HG03378 (cell line): Measurements from ENCODE around the gene BTG2.
"Not testable (repeated sequence)": the region's sequence is repeated elsewhere in the genome, so short reads cannot be mapped to it uniquely, and the experiment has no call there.

Experiments
- ATAC-seq: cut with Tn5 transposase; IDR thresholded peaks from one replicate; pipeline ENCODE4 v1.9.1; 2021; ENCODE audit warnings: mild to moderate bottlenecking, moderate library complexity; ENCODE audit not compliant: unreplicated experiment

Gene BTG2, protein sequence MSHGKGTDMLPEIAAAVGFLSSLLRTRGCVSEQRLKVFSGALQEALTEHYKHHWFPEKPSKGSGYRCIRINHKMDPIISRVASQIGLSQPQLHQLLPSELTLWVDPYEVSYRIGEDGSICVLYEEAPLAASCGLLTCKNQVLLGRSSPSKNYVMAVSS

DNA sequence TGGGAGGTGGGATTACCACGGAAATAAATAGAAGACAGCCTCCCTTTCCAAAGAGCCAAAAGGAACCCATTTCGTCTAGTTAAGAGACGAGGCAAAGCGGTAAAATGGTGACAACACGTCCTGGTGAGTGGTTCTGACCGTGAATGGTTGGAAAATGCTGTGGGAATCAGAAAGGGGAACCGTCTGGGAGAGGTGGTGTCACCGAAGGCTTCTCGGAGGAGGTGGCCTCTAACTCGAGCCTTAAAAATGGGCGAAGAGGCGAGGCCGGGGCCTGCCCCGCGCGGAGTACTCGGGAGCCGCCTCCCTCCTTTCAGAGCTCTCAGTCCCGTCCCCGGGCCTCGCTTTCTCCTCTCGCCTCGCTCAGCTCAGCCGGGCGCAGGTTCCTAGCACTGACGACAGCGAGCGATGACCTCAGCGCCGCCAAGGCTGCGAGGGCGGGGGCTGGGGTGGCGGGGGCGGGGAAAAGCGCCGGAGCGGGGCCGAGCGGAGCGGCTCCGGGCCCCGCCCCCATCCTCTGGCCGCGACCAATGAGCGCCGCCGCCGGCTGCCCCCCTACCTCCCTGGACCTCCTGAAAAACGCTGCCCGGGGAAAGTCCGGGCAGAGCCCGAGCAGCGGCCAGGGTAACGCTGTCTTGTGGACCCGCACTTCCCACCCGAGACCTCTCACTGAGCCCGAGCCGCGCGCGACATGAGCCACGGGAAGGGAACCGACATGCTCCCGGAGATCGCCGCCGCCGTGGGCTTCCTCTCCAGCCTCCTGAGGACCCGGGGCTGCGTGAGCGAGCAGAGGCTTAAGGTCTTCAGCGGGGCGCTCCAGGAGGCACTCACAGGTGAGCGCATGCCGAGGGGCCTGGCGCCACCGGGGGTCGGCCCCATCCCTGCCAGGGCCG is at the start of gene BTG2:
TSS of gene BTG2 (plus strand) at position 601 of the 890 bp plus-strand sequence. CDS start at position 689, 88 bp downstream.
- ATAC-seq, result peak; percentile 42

DNA sequence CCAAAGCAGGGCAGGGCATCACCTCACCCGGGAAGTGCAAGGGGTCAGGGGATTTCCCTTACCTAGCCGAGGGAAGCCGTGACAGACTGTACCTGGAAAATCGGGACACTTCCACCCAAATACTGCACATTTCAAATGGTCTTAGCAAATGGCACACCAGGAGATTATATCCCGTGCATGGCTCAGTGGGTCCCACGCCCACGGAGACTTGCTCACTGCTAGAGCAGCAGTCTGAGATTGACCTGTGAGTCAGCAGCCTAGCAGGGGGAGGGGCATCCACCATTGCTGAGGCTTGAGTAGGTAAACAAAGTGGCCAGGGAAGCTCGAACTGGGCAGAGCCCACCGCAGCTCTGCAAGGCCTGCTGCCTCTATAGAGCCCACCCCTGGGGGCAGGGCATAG is 48.7 kb upstream of the BTG2 start:
- not testable (repeated sequence) for ATAC-seq

DNA sequence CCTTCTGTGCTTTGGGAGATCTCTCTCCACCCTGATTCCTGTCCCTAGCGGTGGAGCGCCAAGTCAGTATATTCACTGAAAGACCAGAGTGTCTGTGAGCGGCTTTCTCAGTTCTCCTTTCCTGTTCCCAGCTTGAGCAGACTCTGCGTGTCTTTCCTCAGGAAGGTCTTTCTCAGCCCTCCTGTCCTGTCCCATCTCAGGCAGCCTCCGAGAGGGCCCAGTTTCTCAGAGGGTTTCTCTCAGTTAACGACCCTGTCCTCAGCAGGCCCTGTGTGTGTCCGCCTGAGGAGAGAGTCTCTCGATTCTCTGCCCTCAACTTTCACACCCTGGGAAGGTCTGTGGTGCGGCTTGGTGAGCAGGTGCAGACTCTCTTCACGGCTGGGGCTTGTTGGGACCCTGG is 41.8 kb upstream of the BTG2 start:
- no peak for ATAC-seq

DNA sequence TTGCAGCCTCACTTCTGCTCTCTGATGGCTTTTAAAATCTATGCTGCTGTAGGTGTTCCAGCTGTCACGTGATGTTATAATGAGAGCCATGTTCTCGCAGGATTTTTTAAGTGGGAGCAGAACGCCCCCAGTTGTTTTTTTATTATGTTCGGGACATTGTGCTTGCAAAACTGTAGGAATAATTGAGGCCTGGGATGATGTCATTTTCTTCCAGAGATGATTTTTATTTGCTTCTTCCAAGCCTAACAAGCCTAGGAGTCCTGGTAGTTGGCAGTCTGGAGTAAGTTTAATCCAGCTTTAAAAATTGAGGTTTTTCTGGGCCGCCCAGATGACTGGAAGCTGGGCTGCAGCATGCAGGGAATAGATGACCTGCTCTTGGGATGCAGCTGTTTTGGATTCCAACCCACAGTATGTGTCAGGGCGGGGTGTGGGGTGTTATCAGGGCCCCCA is 41.2 kb upstream of the BTG2 start:
- no peak for ATAC-seq

DNA sequence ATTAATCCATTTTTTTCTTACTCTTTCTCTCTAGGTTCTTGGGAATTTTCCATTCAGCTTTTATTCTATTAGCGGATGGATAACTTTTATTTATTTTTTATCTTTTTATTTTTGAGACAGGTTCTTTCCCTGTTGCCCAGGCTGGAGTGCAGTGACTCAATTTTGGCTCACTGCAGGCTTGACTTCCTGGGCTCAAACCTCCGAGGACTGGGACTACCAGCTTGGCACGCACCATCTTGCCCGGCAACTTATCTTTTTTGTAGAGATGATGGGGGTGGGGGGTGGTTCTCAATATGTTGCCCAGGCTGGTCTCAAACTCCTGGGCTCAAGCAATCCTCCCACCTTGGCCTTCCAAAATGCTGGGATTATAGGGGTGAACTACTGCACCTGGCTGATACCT is 39.8 kb upstream of the BTG2 start:
- ATAC-seq, result no peak

DNA sequence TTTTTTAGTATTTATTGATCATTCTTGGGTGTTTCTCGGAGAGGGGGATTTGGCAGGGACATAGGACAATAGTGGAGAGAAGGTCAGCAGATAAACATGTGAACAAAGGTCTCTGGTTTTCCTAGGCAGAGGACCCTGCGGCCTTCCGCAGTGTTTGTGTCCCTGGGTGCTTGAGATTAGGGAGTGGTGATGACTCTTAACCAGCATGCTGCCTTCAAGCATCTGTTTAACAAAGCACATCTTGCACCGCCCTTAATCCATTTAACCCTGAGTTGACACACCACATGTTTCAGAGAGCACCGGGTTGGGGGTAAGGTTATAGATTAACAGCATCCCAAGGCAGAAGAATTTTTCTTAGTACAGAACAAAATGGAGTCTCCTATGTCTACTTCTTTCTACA is 39.2 kb upstream of the BTG2 start:
- ATAC-seq, result not testable (repeated sequence)

DNA sequence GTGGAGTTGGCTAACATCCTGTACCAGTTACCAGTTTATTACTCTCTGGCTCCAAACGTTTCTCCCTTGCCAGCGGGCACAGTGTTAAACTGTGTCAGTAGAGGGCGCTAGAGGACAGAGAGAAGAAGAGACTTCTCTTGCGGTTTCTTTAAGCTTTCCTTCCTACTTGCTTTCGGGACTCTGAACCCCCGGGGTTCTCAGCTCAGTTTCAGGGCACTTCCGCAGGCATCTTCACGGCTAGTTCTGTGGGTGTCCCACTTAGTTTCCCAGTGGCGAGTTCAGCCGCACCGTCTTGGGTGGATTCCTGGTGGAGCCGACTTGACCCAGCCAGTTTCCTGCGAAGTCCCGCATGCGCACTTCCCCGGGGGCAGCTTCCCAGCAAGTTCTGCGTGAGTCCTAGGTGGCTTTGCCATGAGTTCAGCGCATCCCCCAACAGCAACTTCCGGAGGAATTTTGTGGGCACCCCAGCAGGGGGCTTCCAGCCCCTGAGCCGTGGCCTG is 37.9 kb upstream of the BTG2 start:
- peak; percentile 58 for ATAC-seq

DNA sequence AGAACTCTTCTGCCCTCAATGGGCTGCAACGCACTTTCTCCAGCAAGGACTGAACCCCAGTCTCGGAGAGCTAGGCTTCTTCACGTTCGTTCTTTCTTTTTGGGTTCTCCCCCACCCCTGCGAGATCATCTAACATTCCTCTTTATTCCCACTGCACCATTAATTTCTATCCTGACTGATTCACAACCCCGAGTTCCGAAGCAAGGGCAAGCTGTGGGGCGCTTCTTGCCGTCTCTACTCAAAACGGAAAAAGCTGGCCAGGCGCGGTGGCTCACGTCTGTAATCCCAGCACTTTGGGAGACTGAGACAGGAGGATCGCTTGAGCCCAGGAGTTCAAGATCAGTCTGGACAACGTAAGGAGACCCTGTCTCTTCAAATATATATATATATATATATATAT is 37.4 kb upstream of the BTG2 start:
- ATAC-seq, result no peak

DNA sequence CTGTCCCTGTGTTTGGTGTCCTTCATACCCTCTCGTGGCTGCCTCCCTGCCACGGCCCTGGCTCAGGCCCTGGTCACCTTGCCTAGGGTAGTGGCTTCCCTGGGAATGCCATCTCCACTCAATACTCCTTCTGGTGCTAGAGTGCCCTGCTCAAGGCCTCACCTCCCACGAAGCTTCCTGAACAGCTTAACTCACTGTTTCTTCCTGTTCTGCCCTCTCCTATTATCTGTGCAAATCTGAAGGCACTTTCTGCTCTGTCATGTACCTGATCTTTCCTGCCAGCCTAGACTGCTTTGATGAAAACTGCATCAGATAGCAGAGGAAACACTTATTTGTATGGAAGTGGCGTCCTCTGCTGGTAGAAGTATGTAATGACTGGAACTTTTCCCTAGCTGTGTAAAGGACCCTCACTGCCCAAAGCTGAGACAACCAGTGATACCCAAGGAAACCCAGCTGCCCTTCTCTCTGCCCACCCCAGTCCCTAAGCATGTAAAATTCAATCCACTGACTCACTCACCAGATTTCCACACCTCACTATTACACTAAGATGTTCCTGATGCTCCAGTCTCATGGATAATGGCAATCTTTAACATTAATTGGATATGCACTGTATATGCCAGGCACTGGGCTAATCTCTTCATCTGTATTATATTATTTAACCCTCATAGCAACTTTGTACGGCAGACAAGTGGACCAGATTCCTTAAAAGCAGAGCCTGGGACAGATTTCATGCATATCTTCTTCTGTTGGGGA is 36.2 kb upstream of the BTG2 start:
- no peak for ATAC-seq

DNA sequence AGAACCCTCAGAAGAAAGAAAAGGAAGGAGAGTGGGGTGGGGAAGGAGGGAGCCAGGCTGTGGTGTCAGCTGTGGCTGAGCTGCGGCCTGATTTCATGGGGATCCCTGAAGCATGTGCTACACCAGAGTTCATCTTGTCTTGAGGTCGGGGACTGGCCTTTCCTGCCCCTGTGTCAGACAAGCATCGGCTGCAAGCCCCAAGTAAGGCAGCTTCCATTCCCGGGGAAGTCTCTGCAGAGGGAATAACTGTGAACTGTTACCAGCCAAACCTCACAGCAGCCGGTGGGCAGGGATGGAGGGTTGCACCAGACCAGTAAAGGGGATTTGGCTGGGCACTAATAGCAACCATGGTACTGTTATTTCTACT is 35.7 kb upstream of the BTG2 start:
- no peak for ATAC-seq

DNA sequence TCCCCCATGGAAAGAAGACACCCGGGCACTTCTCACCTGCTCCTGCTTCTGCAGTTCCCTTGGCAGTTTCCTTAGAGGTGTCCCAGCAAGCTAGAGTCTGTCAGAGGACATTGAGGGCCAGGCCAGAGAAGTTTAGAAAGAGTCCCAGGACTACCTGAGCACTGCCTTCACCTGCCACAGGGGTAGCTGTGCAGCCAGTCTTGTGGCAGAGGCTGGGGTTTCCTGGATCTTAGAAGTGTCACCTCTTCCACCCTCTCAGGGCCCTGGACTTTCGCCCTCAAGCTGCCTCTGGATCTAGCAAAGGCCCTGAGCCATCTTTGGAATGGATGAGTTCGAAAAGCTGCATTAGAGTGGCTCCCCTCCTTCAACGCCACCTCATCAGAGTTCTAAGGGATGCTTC is 34.9 kb upstream of the BTG2 start:
- no peak for ATAC-seq

DNA sequence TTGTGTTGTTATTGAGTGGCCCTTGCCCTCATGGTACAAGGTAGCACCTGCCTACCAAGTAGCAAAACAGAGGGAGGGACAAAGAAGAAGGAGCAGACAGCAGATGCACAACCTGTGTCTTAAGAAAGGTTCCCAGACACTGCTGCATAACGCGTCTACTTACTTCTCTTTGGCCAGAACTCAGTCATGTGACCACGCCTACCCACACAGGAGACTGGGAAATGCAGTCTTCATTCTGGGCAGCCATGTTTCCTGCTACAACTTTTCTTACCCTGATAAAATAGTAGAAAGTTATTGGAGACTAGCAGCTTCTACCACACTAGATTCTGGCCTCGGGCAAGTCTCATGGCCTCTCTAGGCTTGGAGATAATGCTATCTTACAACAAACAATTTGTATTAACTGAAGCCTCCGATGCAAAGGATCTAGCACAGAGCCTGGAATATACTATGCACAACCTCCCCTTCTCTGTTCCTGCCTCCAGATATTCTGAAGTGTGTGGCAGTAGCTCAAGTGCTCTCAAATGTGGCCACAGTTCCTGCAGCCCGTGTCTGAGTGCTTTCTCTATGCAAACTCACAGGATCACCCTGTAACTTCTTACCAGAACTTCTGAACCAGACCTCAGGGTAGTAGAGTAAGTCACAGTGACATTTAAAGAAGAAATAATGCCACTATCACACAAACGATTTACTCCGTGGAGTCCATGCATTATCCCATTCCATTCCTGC is 34.1 kb upstream of the BTG2 start:
- ATAC-seq, result peak; percentile 27

DNA sequence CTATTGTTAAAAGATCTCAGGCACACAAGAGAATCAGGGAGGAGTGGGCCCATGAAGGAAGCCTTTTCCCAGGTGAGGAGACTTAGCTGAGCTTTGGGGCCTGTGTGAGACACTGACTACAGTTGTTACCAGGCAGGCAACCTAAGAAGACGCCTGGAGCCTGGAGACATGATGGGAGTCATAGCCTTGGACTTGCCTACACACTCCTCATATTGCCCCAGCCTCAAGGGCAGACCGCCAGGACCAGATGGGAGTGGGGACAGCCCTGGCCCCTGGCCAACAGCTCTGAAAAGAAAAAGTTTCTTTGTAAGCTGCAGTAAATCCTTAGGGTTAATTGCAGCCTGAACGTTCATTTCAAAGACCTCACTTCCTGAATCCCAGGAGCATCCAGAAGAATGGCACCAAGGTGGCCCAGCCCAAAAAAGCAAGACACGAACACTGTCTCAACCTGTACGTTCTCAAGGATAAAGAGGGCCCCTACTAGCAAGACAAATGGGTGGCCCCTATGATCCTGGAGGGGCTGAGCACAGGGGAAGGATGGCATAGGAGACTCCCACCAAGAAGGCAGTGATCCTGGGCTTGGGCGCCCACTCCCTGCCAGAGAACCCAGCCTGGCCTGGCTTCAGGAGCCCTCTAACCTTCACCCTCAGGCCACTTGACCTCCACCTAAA is 33.2 kb upstream of the BTG2 start:
- ATAC-seq, result no peak

DNA sequence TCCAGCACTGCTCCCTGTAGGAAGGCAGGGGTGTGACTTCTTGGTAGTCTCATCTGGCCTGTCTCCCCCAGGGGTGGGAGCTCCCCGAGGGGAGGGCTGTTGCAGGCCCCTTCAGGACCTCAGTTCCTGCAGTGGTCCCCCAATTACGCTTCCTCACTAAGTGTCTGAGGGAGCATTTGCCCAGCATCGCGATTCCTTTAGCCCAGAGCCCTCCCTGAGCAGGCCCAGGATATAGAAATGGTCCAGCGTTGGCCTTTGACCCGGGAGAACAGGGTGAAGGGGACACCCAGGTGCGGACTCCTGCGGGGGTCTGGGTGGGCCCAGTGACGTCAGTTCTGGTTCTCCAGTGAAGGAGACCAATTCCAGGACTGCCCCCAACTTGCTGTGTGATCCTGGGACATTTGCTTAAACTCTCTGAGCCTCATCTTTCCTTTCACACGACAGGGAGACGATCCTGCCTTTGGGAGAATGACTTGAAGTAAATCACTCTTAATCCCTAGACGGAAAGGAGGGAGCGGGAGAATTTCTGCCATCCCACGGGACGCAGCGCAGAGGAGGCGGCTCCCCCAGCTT is 32.6 kb upstream of the BTG2 start:
- no peak for ATAC-seq

DNA sequence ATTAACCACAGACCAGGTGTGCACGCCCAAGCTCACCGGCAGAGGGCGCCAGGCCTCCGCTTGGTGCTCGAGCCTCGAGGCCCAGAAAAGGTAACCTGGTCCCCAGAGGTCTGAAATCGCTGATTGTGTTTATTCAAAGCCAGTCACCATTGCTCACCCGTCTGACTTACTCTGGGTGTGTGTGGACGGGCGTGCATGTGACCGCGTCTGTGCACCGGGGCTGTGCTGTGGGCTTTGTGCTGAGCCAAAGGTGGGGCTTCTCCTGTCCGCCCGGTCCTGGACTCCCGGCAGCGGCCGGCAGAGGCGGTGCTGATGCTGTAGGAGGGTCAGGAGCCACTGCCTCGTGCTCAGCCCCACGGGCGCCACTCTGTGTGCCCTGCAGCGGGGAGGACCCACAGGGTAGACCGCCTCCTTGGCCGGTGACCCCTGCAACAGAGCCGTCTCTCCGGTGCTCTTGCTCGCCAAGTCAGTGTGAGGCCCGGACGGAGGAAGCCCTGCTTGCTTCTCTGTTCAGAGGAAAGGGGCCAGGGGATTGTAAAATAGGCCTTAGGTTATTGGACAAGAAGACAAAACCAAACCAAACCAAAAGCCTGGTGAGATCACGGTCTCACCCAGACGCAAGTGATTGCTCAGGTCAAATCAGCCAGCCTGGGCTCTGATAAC is 32.0 kb upstream of the BTG2 start:
- ATAC-seq, result peak; percentile 57

DNA sequence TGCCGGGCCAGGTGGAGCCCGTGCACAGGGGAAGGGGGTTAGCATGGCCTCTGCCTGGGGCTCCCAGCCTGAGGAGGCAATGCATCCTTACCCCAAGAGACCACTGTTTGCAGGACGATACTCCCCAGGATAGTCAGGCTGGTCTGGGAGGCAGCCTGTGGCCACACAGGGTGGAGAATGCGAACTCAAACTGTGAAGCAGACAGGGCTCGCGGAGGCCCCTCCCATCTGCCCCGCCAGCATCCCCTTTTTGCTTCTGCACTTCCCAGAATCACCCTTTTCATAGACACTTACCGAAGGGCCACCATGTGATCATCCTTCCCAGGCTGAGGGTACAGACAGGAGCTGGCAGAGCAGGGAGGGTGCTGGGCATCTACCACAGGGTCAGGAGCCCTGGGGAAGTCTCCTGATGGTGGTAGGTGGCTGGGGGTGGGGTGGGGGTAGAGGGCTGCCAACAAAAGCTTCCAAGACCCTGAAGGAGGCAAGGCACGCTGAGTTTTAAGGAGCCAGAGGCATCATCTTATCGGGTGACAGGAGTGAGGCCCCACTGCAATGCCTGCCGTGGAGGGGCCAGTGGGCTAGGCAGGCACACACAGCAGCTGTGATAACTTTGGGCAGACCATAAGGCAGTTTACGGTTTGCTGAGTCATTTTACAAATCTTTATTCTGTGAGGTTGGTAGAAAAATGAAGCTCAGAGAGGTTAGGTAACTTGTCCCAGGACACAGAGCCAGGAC is 31.3 kb upstream of the BTG2 start:
- no peak for ATAC-seq

DNA sequence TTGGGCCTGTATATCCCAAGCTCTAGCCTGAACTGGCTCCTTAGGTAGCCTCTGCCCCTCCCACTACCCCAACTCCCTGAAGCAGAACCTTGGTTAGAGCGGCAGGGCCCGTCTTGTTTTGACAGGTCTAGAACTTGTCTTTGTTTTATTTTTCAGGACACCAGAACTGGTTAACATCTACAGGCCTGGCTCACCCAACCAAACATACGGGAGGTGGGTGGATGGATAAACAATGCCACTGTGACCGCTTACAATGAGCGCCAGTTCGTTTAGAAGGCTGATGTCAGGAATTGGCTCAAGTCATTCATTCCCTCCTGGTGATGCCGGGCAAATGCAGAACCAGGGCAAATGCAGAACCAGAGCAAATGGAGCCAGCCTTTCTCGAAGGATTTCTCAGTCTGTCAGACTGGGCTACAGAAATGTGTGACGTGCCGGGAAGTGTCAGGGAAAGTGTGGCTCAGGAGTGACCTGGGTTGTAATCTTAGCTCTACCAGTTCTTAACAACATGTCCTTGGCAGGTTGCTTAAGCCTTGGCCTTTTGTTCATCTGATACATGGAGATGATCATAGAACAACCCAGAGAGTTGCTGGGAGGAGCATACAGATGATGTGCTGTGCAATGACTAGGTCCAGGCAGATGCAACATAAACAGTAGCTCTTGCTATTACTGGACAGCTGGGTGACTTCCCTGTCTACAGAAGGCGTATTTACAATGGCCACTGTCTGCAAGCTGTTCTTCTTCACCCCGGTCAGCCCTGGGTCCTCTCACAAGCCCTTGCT is 30.5 kb upstream of the BTG2 start:
- ATAC-seq, result no peak

DNA sequence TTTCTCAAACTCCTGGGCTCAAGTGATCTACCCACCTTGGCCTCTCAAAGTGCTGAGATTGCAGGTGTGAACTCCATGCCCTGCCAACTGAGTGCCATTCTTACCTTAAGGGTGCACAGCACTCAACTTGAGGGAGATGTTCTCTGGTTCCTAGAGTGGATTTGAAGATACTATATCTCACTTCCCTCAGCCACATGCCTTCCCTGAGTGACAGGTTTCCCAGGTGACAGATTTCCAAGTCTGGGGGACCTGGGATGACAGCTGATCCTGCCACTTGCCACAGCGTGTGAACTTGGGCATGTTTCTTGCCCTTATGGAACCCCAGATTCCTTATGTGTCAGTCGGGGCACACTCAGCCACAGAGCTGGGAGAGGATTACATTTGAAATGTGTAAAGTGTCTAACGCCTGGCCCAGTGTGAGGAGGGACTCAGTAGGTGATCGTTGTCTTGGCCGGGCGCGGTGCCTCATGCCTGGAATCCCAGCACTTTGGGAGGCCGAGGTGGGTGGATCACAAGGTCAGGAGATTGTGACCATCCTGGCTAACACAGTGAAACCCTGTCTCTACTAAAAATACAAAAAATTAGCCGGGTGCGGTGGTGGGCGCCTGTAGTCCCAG is 29.6 kb upstream of the BTG2 start:
- ATAC-seq, result no peak
